DOHH2 (cell line): ENCODE data around the gene GAS6.

Source experiments
- EZH2phosphoT487 ChIP-seq: fragments of 200-600 bp; sonication (generic); IDR thresholded peaks from 2 replicates; pipeline ENCODE4 v1.6.1; 2017; ENCODE audit warnings: borderline replicate concordance, mild to moderate bottlenecking, antibody characterized with exemption, low read length, moderate library complexity, mixed read lengths
- TF ChIP-seq, protein P1 (sequence below): fragments of 200-600 bp; sonication (generic); IDR thresholded peaks from one replicate; pipeline ENCODE4 v1.5.1; 2014; ENCODE audit warnings: antibody characterized with exemption, mild to moderate bottlenecking, low read depth, low read length; ENCODE audit not compliant: poor library complexity, severe bottlenecking

DNA sequence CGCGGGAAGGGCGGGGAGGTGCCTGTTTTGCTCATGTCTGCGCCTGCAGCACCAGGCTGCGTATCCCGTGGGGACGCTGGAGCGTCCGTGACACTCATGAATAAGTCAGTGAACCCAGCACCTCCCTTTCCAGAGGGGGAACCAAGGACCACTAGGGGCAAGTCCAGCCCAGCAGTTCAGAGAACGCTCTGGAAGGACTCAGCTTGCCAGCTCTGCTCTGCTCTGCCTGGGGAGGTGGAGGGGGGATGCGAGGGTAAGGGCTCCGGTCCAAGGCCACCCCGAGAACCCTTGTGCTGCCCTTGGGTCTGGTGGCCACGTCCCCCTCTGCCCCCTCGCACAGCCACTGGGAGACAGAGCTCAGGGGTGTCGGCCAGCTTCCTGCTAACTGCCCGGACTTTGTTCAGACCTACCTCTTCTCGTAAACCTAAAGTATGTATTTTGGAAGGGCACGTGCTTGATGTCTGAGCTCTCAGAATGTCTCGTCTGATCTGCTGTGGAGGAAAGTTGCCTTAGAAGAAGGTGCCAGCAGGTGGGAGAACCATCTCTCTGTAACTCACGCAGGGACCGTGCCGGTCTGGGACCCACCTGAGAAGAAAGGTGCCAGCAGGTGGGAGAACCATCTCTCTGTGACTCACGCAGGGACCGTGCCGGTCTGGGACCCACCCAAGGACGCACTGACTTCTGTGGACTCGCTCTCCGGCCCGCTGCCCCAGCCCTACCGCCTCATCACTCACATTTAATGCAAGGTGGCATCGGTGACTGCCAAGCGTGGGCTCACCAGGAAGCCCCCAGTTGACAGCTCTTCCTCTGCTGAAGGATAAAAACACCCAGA is 70.8 kb downstream of the GAS6 start:
- TF ChIP-seq, protein P1, sequence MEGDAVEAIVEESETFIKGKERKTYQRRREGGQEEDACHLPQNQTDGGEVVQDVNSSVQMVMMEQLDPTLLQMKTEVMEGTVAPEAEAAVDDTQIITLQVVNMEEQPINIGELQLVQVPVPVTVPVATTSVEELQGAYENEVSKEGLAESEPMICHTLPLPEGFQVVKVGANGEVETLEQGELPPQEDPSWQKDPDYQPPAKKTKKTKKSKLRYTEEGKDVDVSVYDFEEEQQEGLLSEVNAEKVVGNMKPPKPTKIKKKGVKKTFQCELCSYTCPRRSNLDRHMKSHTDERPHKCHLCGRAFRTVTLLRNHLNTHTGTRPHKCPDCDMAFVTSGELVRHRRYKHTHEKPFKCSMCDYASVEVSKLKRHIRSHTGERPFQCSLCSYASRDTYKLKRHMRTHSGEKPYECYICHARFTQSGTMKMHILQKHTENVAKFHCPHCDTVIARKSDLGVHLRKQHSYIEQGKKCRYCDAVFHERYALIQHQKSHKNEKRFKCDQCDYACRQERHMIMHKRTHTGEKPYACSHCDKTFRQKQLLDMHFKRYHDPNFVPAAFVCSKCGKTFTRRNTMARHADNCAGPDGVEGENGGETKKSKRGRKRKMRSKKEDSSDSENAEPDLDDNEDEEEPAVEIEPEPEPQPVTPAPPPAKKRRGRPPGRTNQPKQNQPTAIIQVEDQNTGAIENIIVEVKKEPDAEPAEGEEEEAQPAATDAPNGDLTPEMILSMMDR = no peak
- TF ChIP-seq EZH2phosphoT487 = no peak
